Activated naive CD4-positive, alpha-beta T cell treated with anti-CD3 and anti-CD28 coated beads, Interleukin-2, amount 10 ng/mL, durations not matched to agents 7 days and 5 days (primary cell): ENCODE results near the gene DCLK1.

ENCODE experiments used
- CTCF ChIA-PET: fragments of 350-600 bp; sonication (Branson Sonifier 250); formaldehyde crosslinking; loops from one replicate; lab custom pipeline; 2021; ENCODE audit warnings: antibody characterized with exemption; lab: Charles Lee
- DNase-seq: peaks from one replicate; pipeline ENCODE4 v3.0.0-alpha.2; 2020
- H3K27ac Mint-ChIP-seq: one replicate; pipeline ENCODE4 v1.8.0; 2021; ENCODE audit warnings: mild to moderate bottlenecking, moderate library complexity, mixed read lengths
- H3K27me3 Mint-ChIP-seq: one replicate; pipeline ENCODE4 v1.8.0; 2021; ENCODE audit warnings: mild to moderate bottlenecking, mixed read lengths
- H3K36me3 Mint-ChIP-seq: one replicate; pipeline ENCODE4 v1.8.0; 2021; ENCODE audit warnings: mixed read lengths
- H3K4me1 Mint-ChIP-seq: one replicate; pipeline ENCODE4 v1.8.0; 2021; ENCODE audit warnings: mixed read lengths
- H3K4me3 Mint-ChIP-seq: one replicate; pipeline ENCODE4 v1.8.0; 2021; ENCODE audit warnings: mild to moderate bottlenecking, moderate library complexity, mixed read lengths
- H3K9me3 Mint-ChIP-seq: one replicate; pipeline ENCODE4 v1.8.0; 2021; ENCODE audit warnings: mixed read lengths

Gene DCLK1

GRCh38 chr13:36061621-36062020 lies 69.6 kb downstream of the DCLK1 start:
- no peaks in the 10 kb centered on the region for H3K36me3 Mint-ChIP-seq
- no peak for DNase-seq
- CTCF ChIA-PET, result no interaction called here
- peaks cover 2% of the 10 kb centered on the region for H3K9me3 Mint-ChIP-seq
- H3K27ac Mint-ChIP-seq, result no peak overlapping the region
- H3K27me3 Mint-ChIP-seq, result no peaks in the 10 kb centered on the region
- H3K4me1 Mint-ChIP-seq, result no peaks in the 10 kb centered on the region
- no peak overlapping the region for H3K4me3 Mint-ChIP-seq

- H3K9me3 Mint-ChIP-seq, result peaks cover 2% of the 10 kb centered on the region
- CTCF ChIA-PET, result no interaction called here
- DNase-seq, result no peak
- H3K36me3 Mint-ChIP-seq, result no peaks in the 10 kb centered on the region
- no peak overlapping the region for H3K4me3 Mint-ChIP-seq
- H3K27me3 Mint-ChIP-seq, result no peaks in the 10 kb centered on the region
- H3K4me1 Mint-ChIP-seq, result no peaks in the 10 kb centered on the region
- H3K27ac Mint-ChIP-seq, result no peak overlapping the region
Measured at GRCh38 chr13:36061054-36061453, 70.1 kb downstream of the DCLK1 start.

GRCh38 chr13:36059321-36059720 lies 71.9 kb downstream of the DCLK1 start:
- H3K4me1 Mint-ChIP-seq, result no peaks in the 10 kb centered on the region
- H3K4me3 Mint-ChIP-seq, result no peak overlapping the region
- H3K27ac Mint-ChIP-seq, result no peak overlapping the region
- H3K27me3 Mint-ChIP-seq, result no peaks in the 10 kb centered on the region
- CTCF ChIA-PET, result interaction anchor here (0.6 kb wide), 1 partner anchor 53 kb away, joined by 4 read pairs; no protein-coding TSS in a partner anchor
- no peak for DNase-seq
- peaks cover 2% of the 10 kb centered on the region for H3K9me3 Mint-ChIP-seq
- no peaks in the 10 kb centered on the region for H3K36me3 Mint-ChIP-seq

- no peak overlapping the region for H3K4me3 Mint-ChIP-seq
- H3K36me3 Mint-ChIP-seq, result no peaks in the 10 kb centered on the region
- DNase-seq, result no peak
- no peaks in the 10 kb centered on the region for H3K27me3 Mint-ChIP-seq
- H3K27ac Mint-ChIP-seq, result no peak overlapping the region
- H3K4me1 Mint-ChIP-seq, result no peaks in the 10 kb centered on the region
- H3K9me3 Mint-ChIP-seq, result peaks cover 2% of the 10 kb centered on the region
- CTCF ChIA-PET, result no interaction called here
Measured at GRCh38 chr13:36058116-36058515, 73.1 kb downstream of the DCLK1 start.

GRCh38 chr13:36057547-36057946 lies 73.6 kb downstream of the DCLK1 start:
- H3K4me3 Mint-ChIP-seq, result no peak overlapping the region
- no peaks in the 10 kb centered on the region for H3K36me3 Mint-ChIP-seq
- peaks cover 2% of the 10 kb centered on the region for H3K9me3 Mint-ChIP-seq
- DNase-seq, result no peak
- CTCF ChIA-PET, result no interaction called here
- H3K27me3 Mint-ChIP-seq, result no peaks in the 10 kb centered on the region
- no peaks in the 10 kb centered on the region for H3K4me1 Mint-ChIP-seq
- no peak overlapping the region for H3K27ac Mint-ChIP-seq

- H3K27ac Mint-ChIP-seq, result no peak overlapping the region
- peaks cover 2% of the 10 kb centered on the region for H3K9me3 Mint-ChIP-seq
- CTCF ChIA-PET, result no interaction called here
- DNase-seq, result no peak
- no peak overlapping the region for H3K4me3 Mint-ChIP-seq
- H3K27me3 Mint-ChIP-seq, result no peaks in the 10 kb centered on the region
- H3K36me3 Mint-ChIP-seq, result no peaks in the 10 kb centered on the region
- H3K4me1 Mint-ChIP-seq, result no peaks in the 10 kb centered on the region
Measured at GRCh38 chr13:36057041-36057440, 74.1 kb downstream of the DCLK1 start.

- DNase-seq, result no peak
- H3K27me3 Mint-ChIP-seq, result no peaks in the 10 kb centered on the region
- H3K36me3 Mint-ChIP-seq, result no peaks in the 10 kb centered on the region
- no peaks in the 10 kb centered on the region for H3K9me3 Mint-ChIP-seq
- H3K4me1 Mint-ChIP-seq, result no peaks in the 10 kb centered on the region
- CTCF ChIA-PET, result no interaction called here
- no peak overlapping the region for H3K27ac Mint-ChIP-seq
- no peak overlapping the region for H3K4me3 Mint-ChIP-seq
Measured at GRCh38 chr13:36055366-36055765, 75.8 kb downstream of the DCLK1 start.

GRCh38 chr13:36054041-36054440 lies 77.1 kb downstream of the DCLK1 start:
- CTCF ChIA-PET, result no interaction called here
- no peaks in the 10 kb centered on the region for H3K9me3 Mint-ChIP-seq
- no peaks in the 10 kb centered on the region for H3K4me1 Mint-ChIP-seq
- DNase-seq, result no peak
- H3K27me3 Mint-ChIP-seq, result no peaks in the 10 kb centered on the region
- H3K27ac Mint-ChIP-seq, result no peak overlapping the region
- no peak overlapping the region for H3K4me3 Mint-ChIP-seq
- no peaks in the 10 kb centered on the region for H3K36me3 Mint-ChIP-seq

GRCh38 chr13:36051082-36051481 lies 80.1 kb downstream of the DCLK1 start:
- Mint-ChIP-seq H3K36me3 (no peaks in the 10 kb centered on the region), H3K27ac (no peak overlapping the region), H3K9me3 (no peaks in the 10 kb centered on the region), H3K27me3 (no peaks in the 10 kb centered on the region), H3K4me1 (no peaks in the 10 kb centered on the region), H3K4me3 (no peak overlapping the region)
- no peak for DNase-seq
- CTCF ChIA-PET, result no interaction called here

GRCh38 chr13:36046672-36047071 lies 84.5 kb downstream of the DCLK1 start:
- no peaks in the 10 kb centered on the region for H3K4me1 Mint-ChIP-seq
- CTCF ChIA-PET, result no interaction called here
- H3K36me3 Mint-ChIP-seq, result no peaks in the 10 kb centered on the region
- no peaks in the 10 kb centered on the region for H3K27me3 Mint-ChIP-seq
- no peaks in the 10 kb centered on the region for H3K9me3 Mint-ChIP-seq
- no peak for DNase-seq
- no peak overlapping the region for H3K27ac Mint-ChIP-seq
- no peak overlapping the region for H3K4me3 Mint-ChIP-seq

- no peak for DNase-seq
- Mint-ChIP-seq H3K4me1 (no peaks in the 10 kb centered on the region), H3K27ac (no peak overlapping the region), H3K4me3 (no peak overlapping the region), H3K36me3 (no peaks in the 10 kb centered on the region), H3K27me3 (no peaks in the 10 kb centered on the region), H3K9me3 (no peaks in the 10 kb centered on the region)
- CTCF ChIA-PET, result no interaction called here
Measured at GRCh38 chr13:36038785-36039555, 92.2 kb downstream of the DCLK1 start.

GRCh38 chr13:36033035-36033434 lies 98.1 kb downstream of the DCLK1 start:
- H3K4me3 Mint-ChIP-seq, result no peak overlapping the region
- H3K27ac Mint-ChIP-seq, result no peak overlapping the region
- H3K4me1 Mint-ChIP-seq, result no peaks in the 10 kb centered on the region
- no peaks in the 10 kb centered on the region for H3K36me3 Mint-ChIP-seq
- CTCF ChIA-PET, result no interaction called here
- no peak for DNase-seq
- H3K27me3 Mint-ChIP-seq, result no peaks in the 10 kb centered on the region
- peaks cover 6% of the 10 kb centered on the region for H3K9me3 Mint-ChIP-seq

- DNase-seq, result no peak
- no peaks in the 10 kb centered on the region for H3K27me3 Mint-ChIP-seq
- no peak overlapping the region for H3K4me3 Mint-ChIP-seq
- H3K4me1 Mint-ChIP-seq, result no peaks in the 10 kb centered on the region
- CTCF ChIA-PET, result no interaction called here
- H3K9me3 Mint-ChIP-seq, result peaks cover 6% of the 10 kb centered on the region
- H3K36me3 Mint-ChIP-seq, result no peaks in the 10 kb centered on the region
- H3K27ac Mint-ChIP-seq, result no peak overlapping the region
Measured at GRCh38 chr13:36031490-36031889, 99.7 kb downstream of the DCLK1 start.

GRCh38 chr13:36030670-36031331 lies 100.4 kb downstream of the DCLK1 start:
- H3K27me3 Mint-ChIP-seq, result no peaks in the 10 kb centered on the region
- H3K4me3 Mint-ChIP-seq, result no peak overlapping the region
- H3K36me3 Mint-ChIP-seq, result no peaks in the 10 kb centered on the region
- CTCF ChIA-PET, result no interaction called here
- no peak for DNase-seq
- peaks cover 6% of the 10 kb centered on the region for H3K9me3 Mint-ChIP-seq
- H3K4me1 Mint-ChIP-seq, result no peaks in the 10 kb centered on the region
- no peak overlapping the region for H3K27ac Mint-ChIP-seq

GRCh38 chr13:36029166-36029565 lies 102.0 kb downstream of the DCLK1 start:
- no peak for DNase-seq
- H3K27me3 Mint-ChIP-seq, result no peaks in the 10 kb centered on the region
- peaks cover 8% of the 10 kb centered on the region for H3K9me3 Mint-ChIP-seq
- H3K27ac Mint-ChIP-seq, result no peak overlapping the region
- no peak overlapping the region for H3K4me3 Mint-ChIP-seq
- CTCF ChIA-PET, result no interaction called here
- no peaks in the 10 kb centered on the region for H3K36me3 Mint-ChIP-seq
- H3K4me1 Mint-ChIP-seq, result no peaks in the 10 kb centered on the region
